ENCODE results near the gene FBXW7. TPM values are rescaled to one million over a fixed set of nuclear protein-coding genes. Genes with fewer than 3 reads are reported as not detected.

FBXW7 gene
- total RNA-seq, 1 experiment from 2014 or later, result 27.1 TPM

DNA sequence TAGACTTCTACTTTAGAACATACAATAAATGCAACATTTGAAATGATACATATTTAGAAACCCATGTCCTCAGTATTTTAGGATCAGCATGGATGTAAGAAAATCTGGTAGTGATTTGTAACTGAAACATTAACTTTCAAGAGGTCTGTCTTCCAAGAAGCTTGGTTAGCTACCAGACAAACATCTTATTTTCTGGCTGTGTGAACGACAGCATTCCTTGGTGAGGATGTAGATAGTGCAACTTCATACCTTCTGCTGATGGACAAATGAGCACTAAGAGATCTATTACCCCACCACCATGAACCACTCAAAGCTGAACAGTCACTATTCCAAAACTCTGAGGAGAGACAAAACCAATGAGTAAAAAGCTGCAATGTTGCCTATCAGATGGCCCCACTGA, 212.7 kb downstream of the FBXW7 start:
- Histone ChIP-seq H2BK120ac (ENCODE audit: low read depth, low read length, poor library complexity, severe bottlenecking) (no peak overlapping the region), H3K9ac (ENCODE audit: extremely low read depth, insufficient read length, low read length) (no peak overlapping the region), H2AFZ (ENCODE audit: low read length) (no peak overlapping the region), H3K14ac (ENCODE audit: insufficient read depth, low read length) (no peak overlapping the region), H2BK15ac (ENCODE audit: low read depth, low read length) (no peak overlapping the region), H4K5ac (ENCODE audit: insufficient read length, low read depth, low read length) (no peak overlapping the region), H2BK12ac (ENCODE audit: insufficient read length, low read depth, low read length) (no peak overlapping the region), H3K4me2 (ENCODE audit: insufficient read depth, insufficient read length, low read length) (no peak overlapping the region), H3T11ph (ENCODE audit: low read length) (no peak overlapping the region), H3K4ac (ENCODE audit: low read depth, low read length) (no peak overlapping the region), H4K91ac (ENCODE audit: insufficient read length, low read depth, low read length) (no peak overlapping the region), H2BK5ac (ENCODE audit: insufficient read length, low read length) (no peak overlapping the region), H3K9me3 (ENCODE audit: control insufficient read depth, low read depth, low read length) (no peaks in the 10 kb centered on the region), H2AK5ac (ENCODE audit: insufficient read length, low read length) (no peak overlapping the region), H2BK20ac (ENCODE audit: low read depth, low read length, poor library complexity, severe bottlenecking) (no peak overlapping the region), H3K23me2 (ENCODE audit: insufficient read length, low read depth, low read length, poor library complexity, severe bottlenecking) (no peaks in the 10 kb centered on the region), H3K27ac (ENCODE audit: insufficient read length, low read depth, low read length) (no peak overlapping the region), H3K23ac (ENCODE audit: insufficient read length, low read depth, low read length) (no peak overlapping the region), H3K27me3 (ENCODE audit: insufficient read depth, low read length) (no peaks in the 10 kb centered on the region), H3K56ac (ENCODE audit: insufficient read length, low read depth, low read length) (no peak overlapping the region), H3K79me1 (ENCODE audit: insufficient read depth, low read depth, low read length, poor library complexity, severe bottlenecking) (no peaks in the 10 kb centered on the region), H4K20me1 (ENCODE audit: control insufficient read depth, insufficient read depth, insufficient read length) (no peaks in the 10 kb centered on the region), H3K4me1 (ENCODE audit: insufficient read depth, low read length) (no peaks in the 10 kb centered on the region), H3K79me2 (ENCODE audit: insufficient read depth, low read length) (no peaks in the 10 kb centered on the region), H3K18ac (ENCODE audit: insufficient read length, low read depth, low read length) (no peak overlapping the region), H4K8ac (replicated peaks; ENCODE audit: insufficient read length, low read depth, low read length) (no peak overlapping the region)
- no peak overlapping the region for H3K27ac Mint-ChIP-seq
- H3K36me3 Mint-ChIP-seq (ENCODE audit: insufficient read depth in 1 of 3, low read depth in 3 of 3), result peaks cover 0 to 15% (median 13%) of the 10 kb centered on the region in 3 experiments; a peak in 5 of 7 replicates
- no peaks in the 10 kb centered on the region for H3K9me3 Mint-ChIP-seq
- peaks cover 0 to under 1% of the 10 kb centered on the region in 2 experiments; a peak in 3 of 4 replicates for H3K4me1 Mint-ChIP-seq
- TF ChIP-seq, protein P1, sequence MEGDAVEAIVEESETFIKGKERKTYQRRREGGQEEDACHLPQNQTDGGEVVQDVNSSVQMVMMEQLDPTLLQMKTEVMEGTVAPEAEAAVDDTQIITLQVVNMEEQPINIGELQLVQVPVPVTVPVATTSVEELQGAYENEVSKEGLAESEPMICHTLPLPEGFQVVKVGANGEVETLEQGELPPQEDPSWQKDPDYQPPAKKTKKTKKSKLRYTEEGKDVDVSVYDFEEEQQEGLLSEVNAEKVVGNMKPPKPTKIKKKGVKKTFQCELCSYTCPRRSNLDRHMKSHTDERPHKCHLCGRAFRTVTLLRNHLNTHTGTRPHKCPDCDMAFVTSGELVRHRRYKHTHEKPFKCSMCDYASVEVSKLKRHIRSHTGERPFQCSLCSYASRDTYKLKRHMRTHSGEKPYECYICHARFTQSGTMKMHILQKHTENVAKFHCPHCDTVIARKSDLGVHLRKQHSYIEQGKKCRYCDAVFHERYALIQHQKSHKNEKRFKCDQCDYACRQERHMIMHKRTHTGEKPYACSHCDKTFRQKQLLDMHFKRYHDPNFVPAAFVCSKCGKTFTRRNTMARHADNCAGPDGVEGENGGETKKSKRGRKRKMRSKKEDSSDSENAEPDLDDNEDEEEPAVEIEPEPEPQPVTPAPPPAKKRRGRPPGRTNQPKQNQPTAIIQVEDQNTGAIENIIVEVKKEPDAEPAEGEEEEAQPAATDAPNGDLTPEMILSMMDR (conservative IDR thresholded peaks at IDR 0.05), result no peak
- DNase-seq, result no peak
- no CpG with 5 or more reads among the region's 1 CpG for WGBS (ENCODE audit: extremely low coverage, insufficient read length, low lambda C conversion rate)
- no peak overlapping the region for H3K4me3 Mint-ChIP-seq
- H3K27me3 Mint-ChIP-seq (ENCODE audit: low read depth), result no peaks in the 10 kb centered on the region
